ENCODE data around the gene MRPS9. TPM values are rescaled to one million over a fixed set of nuclear protein-coding genes. Genes with fewer than 3 reads are reported as not detected.

MRPS9 gene
- total and polyA plus RNA-seq, 2 donors (not counting 3 experiments of a cell fraction or from before 2014, with no cell fraction given) = 14.5 to 23.9 TPM

DNA sequence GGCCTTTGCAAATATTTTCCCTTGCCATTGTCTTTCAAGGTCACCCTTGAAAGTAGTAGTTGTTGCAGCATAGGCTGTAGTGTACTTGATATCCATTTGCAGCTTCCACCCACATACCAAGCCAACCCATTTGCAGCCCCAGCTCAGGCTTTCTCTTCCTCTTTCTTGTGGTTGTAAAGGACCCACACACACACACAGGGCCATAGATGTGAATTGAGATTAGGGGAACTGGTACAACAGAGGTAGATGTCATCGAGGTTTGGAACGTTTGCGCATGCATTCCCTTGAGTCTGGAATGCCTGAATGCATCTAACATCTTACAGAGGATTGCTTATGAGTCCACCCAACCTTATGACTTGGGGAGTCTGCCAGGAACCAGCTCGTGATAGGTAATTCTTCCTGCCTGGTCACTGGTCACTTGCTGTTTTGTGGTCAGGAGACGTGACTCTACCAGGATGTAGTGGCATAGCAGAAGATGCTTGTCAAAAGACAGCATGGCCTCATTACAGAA lies 91.9 kb downstream of the MRPS9 start:
- no peaks in the 10 kb centered on the region for H3K79me2 ChIP-seq (ENCODE audit: control insufficient read depth, insufficient read depth, low read length)
- no peaks in the 10 kb centered on the region for H3K4me1 ChIP-seq (ENCODE audit: control insufficient read depth, extremely low read depth, insufficient read depth, low read length)
- ChIA-PET CTCF (interaction anchor here (1.2 kb wide), 1 partner anchor 10 kb away, joined by 3 read pairs; no protein-coding TSS in a partner anchor), POLR2A (no interaction called here)
- no TSS peak for BruUV-seq (replicated peaks)
- DNase-seq (ENCODE audit: low read depth, low spot score) (no peak), FAIRE-seq (no peak)
- TF ChIP-seq, protein P1, sequence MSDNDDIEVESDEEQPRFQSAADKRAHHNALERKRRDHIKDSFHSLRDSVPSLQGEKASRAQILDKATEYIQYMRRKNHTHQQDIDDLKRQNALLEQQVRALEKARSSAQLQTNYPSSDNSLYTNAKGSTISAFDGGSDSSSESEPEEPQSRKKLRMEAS (IDR thresholded peaks at IDR 0.05; ENCODE audit: insufficient read depth, insufficient read length) = no peak
- no peak for TF ChIP-seq MYC (IDR thresholded peaks at IDR 0.05; ENCODE audit: low read depth, low read length)
- TF ChIP-seq JUN (IDR thresholded peaks at IDR 0.05; ENCODE audit: borderline replicate concordance, insufficient read depth, insufficient read length, low read depth) = no peak
- TF ChIP-seq POLR2AphosphoS5 (IDR thresholded peaks at IDR 0.05; ENCODE audit: insufficient read depth, low read depth, low read length) = no peak
- no peak for TF ChIP-seq GATA2 (IDR thresholded peaks at IDR 0.05; ENCODE audit: insufficient read depth, insufficient read length, low read depth, low read length)
- TF ChIP-seq POLR2A (IDR thresholded peaks at IDR 0.05; ENCODE audit: low read depth, low read length) = no peak
- TF ChIP-seq, protein P2, sequence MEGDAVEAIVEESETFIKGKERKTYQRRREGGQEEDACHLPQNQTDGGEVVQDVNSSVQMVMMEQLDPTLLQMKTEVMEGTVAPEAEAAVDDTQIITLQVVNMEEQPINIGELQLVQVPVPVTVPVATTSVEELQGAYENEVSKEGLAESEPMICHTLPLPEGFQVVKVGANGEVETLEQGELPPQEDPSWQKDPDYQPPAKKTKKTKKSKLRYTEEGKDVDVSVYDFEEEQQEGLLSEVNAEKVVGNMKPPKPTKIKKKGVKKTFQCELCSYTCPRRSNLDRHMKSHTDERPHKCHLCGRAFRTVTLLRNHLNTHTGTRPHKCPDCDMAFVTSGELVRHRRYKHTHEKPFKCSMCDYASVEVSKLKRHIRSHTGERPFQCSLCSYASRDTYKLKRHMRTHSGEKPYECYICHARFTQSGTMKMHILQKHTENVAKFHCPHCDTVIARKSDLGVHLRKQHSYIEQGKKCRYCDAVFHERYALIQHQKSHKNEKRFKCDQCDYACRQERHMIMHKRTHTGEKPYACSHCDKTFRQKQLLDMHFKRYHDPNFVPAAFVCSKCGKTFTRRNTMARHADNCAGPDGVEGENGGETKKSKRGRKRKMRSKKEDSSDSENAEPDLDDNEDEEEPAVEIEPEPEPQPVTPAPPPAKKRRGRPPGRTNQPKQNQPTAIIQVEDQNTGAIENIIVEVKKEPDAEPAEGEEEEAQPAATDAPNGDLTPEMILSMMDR (IDR thresholded peaks at IDR 0.05; ENCODE audit: extremely low read depth in 1 of 2, insufficient read depth in 1 of 2, low read depth in 1 of 2, low read length in 2 of 2) = no peak
- TF ChIP-seq EZH2 (IDR thresholded peaks at IDR 0.05; ENCODE audit: borderline replicate concordance, low read depth, low read length, severe bottlenecking) = no peak
- no peak for TF ChIP-seq FOS (IDR thresholded peaks at IDR 0.05; ENCODE audit: borderline replicate concordance, insufficient read depth, low read length)
- intact Hi-C loops (cut with micrococcal nuclease) (no loop called here), dilution Hi-C loops (cut with MboI; ENCODE audit: extremely low pct_ligation_motif_present, low sequenced_read_pairs) (no loop called here)
- H3K4me2 ChIP-seq (ENCODE audit: insufficient read depth, low read length) = no peak overlapping the region
- no peaks in the 10 kb centered on the region for H3K9me1 ChIP-seq (replicated peaks; ENCODE audit: control insufficient read depth, extremely low read depth, insufficient read depth, low read length)
- H3K9me3 ChIP-seq (replicated peaks; ENCODE audit: control insufficient read depth, insufficient read depth, low read length) = no peaks in the 10 kb centered on the region
- H3K4me3 ChIP-seq (replicated peaks in 1 of 3; ENCODE audit: insufficient read depth in 1 of 3, low read depth in 1 of 3, low read length in 3 of 3) = no peak overlapping the region
- no peak overlapping the region for H2AFZ ChIP-seq (ENCODE audit: low read depth, low read length)
- no peak overlapping the region for H3K9ac ChIP-seq (replicated peaks; ENCODE audit: extremely low read depth, insufficient read depth, low read length)
- peaks cover 4 to 6% of the 10 kb centered on the region in 2 experiments for H3K27me3 ChIP-seq (ENCODE audit: control insufficient read depth in 2 of 2, insufficient read depth in 2 of 2, low read length in 2 of 2)
- H3K27ac ChIP-seq (ENCODE audit: insufficient read depth, low read depth, low read length) = no peak overlapping the region
- no peaks in the 10 kb centered on the region for H3K36me3 ChIP-seq (ENCODE audit: control insufficient read depth in 2 of 2, extremely low read depth in 1 of 2, insufficient read depth in 2 of 2, low read length in 2 of 2)
- no peaks in the 10 kb centered on the region for H4K20me1 ChIP-seq (replicated peaks; ENCODE audit: control insufficient read depth, extremely low read depth, insufficient read depth, low read length)

Measured in endothelial cell of umbilical vein (primary cell).